CD4-positive, alpha-beta T cell treated with Interleukin-6 at 100 ng/mL for 8 hours (primary cell): ENCODE measurements around the gene MECR.
"Not testable (repeated sequence)": the region's sequence is repeated elsewhere in the genome, so short reads cannot be mapped to it uniquely, and the experiment has no call there.

Experiments
- DNase-seq: peaks from one replicate; pipeline ENCODE4 v3.0.0-alpha.2; 2020; ENCODE audit warnings: mixed read lengths, low spot score

MECR gene

DNA sequence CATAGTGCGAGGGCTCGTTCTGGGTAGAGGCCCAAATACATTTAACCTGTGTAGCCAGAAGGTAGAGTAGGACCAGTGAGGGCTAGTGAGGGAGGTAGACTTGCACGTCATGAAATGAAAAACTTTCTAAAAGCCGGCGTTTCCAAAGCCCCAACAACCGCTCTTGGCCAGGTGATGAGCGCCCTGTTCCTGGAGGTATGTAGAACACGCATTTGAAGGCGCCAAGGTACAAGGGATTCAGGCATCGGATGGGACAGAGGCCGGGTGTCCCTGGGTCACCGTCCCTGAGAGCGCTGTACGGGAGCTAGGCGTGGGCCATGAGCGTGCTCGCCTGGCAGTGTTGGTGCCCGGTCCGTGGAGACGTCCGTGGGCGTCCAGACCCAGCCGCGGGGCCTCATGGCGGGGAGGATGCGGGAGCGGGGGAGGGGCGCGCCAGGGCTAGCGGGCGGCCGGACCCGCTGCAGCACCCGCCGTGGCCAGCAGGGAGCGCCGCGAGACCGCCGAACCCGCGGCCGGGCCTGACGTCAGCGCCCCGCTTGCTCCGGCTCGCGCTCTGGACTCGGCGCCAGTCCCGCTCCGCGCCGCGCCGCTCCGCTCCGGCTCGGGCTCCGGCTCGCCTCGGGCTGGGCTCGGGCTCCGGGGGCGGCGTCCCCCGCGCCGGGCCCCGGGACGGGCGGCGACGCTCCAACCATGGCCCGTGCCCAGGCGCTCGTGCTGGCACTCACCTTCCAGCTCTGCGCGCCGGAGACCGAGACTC lies 5.4 kb upstream of the MECR start, which contains the start of gene PTPRU:
Gene PTPRU (plus strand): TSS at position 568 of the 757 bp plus-strand sequence. CDS start 123 bp downstream, at position 691.
- peak; percentile 71 for DNase-seq

DNA sequence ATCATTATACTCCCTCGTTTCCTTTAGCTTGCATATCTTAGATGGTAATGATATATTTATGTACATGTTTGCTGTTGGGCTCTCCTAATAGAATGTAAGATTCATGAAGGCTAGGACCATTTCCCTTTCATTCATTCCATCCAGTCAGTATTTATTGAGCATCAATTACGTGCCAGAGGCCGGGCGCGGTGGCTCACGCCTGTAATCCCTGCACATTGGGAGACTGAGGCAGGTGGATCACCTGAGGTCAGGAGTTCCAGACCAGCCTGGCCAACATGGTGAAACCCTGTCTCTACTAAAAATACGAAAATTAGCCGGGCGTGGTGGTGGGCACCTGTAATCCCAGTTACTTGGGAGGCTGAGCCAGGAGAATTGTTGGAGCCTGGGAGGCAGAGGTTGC lies 4.1 kb upstream of the MECR start:
- DNase-seq, result not testable (repeated sequence)

DNA sequence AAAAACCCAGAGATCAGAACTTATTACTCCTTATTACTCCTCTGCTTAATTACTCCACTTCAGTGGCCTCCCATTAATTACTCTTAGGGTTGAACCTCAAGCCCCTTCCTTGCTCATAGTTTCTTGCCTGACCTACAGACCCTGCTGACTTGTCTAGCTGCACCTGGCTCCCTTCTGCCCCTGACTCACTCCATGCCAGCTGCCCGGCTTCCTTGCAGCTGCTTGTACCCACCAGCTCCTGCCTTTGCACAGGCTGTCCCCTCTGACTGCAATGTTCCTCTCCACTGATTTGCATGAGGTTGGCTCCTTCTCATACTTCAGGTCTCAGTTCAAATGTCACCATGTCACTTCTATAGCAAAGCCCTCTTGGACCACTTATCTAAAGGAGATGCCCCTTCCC lies 3.7 kb upstream of the MECR start:
- DNase-seq, result no peak

DNA sequence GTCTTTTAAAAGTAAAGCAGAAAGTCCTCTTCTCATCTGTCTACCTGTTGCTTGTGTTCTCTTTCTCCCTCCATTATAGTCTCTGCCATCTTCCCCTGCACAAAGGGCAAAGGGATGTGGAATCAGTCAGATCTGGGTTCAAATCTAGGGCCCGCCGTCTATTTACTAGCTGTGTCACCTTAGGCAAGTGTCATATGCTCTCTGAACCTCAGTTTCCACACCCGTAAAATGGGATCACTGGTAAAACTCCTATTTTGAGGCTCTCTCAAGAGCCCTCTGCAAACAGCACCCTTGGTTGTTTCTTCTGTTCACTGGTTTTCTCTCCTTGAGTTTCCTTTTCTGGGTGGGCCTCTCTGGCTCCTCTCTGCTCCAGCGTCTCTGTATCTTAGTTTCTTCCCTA lies 3.0 kb upstream of the MECR start:
- no peak for DNase-seq

DNA sequence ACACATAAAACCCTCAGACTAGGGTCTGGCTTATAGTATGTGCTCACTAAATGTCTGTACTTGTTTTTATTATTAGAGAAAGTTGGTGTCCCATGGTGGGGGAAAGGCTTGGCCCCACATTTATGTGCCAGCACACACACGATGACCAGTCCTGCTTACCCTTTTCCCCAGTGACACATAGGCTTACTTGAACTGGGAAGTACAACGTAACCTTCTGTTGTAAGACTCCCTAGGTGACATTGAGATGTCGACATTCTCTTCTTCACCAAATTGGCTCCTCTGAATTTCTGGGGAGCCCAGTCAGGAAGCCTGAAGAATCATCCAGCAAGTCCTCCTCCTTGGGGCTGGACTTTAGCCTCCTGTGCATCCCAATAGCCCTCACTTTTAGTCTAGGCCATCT lies 1.7 kb upstream of the MECR start:
- no peak for DNase-seq

DNA sequence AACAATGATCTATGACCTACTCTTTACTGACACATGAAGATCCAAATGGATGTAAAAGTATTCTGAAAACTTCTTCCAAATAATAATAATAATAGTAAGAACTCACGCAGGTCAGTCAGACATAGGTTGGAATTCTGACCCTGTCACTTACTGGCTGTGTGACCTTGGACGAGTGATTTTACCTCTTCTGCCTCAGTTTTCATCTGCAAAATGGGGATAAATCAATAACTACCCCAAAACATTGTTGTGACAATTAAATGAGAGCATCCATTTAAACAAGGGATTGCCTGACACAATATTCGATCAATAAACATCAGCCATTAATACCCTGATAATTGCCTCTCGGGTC lies 556 bp downstream of the MECR start:
- DNase-seq, result no peak

DNA sequence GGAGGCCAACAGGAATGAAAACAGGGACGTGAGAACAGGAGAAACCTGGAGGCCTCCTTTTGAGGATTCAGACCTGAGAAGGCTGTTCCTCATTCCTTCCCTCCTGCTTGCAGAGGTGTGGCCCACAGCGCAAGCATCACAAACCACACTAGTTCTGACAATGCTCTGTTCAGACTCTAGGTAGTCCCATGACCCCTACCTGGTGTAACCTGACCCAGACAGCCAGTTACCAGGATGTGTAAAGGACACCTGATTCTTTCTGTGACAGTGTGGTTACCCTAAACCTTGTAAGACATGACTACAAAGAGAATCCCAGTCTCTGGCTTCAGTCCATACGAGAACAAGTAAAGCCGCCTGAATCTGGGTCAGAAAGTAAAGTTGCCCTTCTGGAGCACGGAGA lies 3.2 kb downstream of the MECR start:
- DNase-seq, result no peak

DNA sequence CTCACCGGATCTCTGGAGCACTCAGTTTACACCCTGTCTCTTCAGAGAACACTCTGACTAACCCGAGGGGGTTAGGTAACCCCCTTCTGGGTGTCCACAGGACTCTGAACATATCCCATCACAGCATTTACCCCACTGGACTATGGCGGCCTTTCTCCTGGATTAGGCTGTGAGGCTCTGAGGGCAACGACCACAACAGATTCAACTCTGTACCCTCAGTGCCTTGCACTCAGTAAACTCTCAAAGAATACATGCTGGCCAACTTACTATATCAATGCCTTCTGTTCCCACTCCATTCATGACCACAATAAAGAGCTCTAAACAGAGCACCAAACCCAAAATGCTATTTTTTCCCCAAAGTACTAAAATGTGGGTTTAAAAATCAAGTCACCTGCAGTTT lies 5.4 kb downstream of the MECR start:
- DNase-seq, result no peak

DNA sequence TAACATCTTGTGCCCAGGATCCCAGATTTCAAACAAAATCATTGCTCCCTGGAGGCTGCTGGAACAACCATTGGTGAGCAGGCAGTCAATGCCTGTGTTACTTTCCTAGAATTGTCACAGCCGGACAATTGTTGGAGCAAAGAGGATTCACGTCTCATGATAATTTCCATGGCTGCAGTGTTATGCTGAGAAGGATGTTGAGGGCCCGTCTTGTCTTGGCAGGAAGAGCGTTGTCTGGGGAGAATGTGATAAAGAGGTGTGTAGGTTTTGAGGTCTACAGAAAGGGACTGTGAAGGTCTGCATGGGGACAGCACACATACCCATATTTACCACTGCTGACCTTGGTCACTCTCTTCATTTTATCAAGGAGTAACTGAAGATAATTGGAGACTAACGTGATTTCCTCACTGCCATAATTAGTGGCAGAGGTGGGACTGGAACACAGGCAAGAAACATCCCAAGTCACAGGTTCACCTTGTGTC lies 6.3 kb downstream of the MECR start:
- DNase-seq, result no peak

DNA sequence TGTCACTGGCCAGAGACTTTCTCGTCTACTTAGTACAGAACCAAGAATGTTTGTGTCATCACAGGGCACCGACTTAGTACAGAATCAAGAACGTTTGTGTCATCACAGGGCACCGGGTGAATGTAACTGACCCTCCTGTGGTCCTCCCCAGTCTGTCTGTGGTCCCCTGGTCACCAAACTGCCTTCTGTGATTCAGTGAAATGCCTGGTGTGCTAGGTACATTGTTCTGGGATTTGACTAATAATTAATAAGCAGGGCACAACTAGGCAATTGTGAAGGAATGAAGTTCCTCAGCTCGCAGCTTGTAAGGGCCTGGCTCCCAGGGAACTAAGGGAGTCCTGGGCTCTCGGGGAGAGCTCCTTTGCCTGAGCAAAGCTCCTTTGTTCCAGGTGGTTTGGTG lies 7.2 kb downstream of the MECR start:
- no peak for DNase-seq

DNA sequence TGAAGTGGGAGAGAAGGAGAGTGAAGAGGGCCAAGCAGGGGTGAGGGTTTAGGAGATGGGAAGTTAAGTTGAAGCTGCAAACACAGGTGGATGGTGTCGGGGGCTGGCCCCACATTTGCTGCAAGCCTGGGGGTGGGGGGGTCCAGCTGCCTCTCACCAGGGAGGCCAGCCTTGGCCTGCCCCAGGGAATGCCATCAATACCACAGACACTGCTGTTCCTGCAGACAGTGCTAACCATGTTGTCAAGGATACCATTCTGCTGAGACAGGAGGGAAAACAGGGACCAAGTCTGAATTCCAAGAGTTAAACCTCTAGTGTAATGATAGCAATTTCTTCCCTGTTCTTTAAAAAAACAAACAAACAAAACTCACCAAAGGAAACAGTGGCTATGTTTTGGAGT lies 8.0 kb downstream of the MECR start:
- no peak for DNase-seq

DNA sequence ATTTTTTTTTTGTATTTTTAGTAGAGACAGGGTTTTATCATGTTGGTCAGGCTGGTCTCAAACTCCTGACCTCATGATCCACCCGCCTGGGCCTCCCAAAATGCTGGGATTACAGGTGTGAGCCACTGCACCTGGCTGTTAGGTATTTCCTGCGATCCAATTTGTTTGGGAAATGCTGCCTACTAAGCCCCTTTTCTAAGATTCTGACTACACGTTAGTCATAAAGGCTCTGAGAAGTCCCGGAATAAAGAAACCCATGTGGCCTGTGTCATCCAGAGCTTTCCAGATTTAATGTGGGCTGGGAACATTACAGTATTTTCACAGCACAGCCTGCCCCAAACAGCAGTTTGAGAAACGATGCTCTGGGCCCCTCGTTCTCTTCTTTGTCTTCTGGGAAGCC lies 8.5 kb downstream of the MECR start:
- not testable (repeated sequence) for DNase-seq

DNA sequence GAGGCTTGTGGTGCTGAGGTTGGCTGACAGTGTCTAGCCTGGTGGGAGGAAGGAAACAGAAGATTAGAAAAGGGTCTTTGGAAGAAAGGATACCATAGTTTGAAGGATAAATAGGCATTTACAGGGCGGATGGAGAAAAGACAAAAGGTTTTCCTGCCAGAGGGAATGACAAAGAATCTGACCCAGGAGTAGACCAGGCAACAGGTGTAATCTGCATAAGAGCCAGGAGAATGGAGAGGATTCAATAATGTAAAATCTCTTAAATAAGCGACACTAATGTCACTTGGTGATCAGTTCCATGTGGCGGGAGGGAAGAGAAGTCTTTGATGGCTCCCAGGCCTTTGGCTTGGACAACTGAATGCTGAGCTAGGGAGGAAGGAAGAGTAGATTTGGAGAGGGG lies 9.4 kb downstream of the MECR start:
- DNase-seq, result no peak

DNA sequence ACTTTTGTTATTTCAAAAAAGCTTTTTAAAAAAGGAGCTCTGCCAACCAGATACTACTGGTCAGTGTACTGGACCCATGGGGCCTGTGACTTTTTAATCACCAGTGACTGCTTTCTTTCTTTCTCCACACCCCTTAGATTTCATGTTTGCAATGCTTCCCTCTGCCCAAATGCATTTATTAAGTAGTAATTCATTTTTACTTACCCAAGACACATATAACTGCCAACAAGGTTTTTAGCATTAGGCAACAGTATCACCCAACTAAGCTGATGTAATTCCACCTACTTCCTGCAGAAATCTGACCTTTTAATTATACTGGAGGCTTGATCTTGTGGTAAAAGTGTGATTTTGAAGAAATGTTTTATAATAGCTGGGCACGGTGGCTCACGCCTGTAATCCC lies 12.5 kb downstream of the MECR start:
- DNase-seq, result no peak

DNA sequence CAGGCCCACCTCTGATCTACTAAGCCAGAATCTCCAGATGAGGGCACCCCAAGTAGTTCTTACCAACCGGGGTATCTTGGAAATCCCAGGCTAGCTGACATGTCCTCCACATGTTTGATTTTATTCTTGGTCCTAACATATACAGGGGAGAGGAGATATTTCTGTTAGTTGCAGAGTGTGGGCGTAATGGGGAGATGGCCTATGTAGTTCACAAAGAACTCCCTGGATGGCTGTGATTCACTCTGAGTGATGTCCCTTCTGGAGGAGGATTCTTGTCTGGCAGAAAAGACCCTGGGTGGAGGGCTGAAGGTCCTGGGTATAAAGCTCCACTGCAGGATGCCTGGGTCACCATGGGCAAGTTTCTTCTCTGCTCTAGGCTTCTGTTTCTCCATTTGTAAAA lies 13.1 kb downstream of the MECR start:
- DNase-seq, result no peak

DNA sequence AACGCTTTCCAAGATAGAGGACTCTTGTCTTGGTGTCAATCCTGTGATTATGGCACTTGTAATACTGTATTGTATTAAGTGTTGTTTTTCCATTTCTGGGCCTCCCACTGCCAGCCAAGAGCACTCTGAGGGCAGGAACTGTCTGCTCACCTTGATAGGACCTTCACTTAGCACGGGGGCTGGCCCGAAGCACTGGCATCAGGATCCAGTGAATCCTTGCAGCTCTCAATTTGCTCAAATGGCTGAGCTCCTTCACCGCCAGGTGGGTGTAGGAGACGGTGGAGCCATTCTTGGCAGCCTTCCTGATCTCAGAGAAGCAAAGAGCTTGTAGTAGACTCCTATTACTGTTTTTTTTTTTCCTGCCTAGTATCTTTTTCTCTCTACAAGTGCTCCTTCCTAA lies 17.7 kb downstream of the MECR start:
- DNase-seq, result no peak

DNA sequence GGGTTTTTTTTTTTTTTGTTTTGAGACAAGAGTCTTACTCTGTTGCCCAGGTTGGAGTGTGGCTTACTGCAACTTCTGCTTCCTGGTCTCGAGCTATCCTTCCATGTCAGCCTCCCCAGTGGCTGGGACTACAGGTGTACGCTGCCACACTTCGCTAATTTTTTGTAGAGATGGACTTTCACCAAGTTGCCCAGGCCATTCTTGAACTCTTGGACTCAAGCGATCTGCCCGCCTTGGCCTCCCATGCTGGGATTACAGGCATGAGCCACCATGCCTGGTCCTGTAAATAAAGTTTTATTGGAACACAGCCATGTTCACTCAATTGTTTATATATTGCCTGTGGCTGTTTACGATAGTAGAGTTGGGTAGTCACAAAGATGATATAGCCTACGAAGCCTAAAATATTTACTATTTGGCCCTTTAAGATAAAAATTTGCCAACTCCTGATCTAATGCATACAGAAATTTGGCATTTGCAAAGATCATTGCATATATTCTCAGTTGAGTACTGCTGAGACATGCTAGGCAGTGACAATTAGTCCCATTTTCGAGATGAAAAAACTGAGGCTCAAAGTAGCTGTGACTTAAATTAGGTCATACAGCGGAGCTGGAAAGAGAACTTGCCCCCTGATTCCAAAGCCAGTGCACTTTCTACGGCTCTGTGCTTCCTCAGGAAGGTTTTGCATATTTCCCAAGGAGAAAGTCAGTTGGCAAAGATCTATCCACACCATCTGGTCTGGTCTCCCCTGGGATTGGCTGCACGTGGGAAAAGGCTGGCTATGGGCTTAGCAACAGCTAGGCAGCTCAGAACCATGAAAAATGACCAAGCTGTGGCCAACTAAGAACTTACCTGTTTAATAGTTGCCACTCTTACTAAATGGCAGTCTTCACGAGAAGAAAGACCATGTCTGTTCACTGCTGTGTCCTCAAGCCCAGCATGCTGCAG lies 19.4 kb downstream of the MECR start:
- DNase-seq, result no peak

DNA sequence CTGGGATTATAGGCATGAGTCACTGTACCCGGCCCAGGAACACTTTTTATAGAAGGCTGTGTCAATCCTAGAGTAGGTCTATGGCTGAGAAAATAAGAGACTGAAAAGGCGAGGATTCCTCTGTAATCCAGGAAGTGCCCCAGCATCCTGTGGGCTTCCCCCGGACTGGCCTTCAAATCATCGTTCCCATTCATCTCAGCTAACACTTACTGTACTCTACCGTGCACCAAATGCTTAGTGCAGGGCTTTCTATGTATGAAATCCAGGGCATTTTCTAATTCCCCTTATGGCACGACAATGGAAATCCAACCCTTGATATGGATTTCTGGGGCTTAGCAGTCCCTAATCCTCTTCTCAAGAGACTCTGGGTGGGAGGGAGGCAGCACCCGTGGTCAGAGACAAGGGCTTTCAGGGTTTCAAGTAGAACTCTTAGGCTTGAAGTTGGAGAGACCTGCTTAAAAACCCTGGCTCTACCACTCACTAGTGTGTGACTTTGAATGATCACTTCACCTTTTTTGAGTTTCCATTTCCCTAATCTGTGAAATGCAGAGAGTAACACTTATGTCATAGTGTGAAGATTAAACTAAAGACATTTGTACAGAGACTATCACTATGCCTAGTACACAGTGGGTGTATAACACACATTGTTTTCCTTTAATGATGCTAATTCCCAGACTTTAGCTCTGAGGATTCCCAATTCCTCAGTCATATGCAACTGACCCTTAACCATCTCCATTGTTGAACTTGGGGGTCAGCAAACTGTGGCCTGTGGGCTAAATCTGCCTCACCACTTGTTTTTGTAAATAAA lies 20.3 kb downstream of the MECR start:
- no peak for DNase-seq

DNA sequence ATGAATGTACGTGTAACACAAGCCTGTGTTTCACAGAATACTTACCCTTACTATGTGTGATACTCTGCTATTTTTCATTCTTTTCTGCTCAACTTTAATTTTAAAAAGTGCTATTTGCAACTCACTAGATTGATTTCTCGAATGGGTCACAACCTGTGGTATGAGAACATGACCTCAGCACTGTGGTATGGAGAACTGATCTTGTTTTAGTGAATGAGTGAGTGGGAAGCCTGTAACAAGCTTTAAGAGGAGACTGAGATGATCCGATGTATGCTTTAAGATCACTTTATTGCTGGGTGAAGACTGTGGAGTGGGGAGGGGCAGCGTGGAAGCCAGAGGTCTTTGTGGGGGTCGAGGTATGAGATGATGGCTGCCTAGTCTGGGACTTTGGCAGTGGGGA lies 21.6 kb downstream of the MECR start:
- DNase-seq, result no peak

DNA sequence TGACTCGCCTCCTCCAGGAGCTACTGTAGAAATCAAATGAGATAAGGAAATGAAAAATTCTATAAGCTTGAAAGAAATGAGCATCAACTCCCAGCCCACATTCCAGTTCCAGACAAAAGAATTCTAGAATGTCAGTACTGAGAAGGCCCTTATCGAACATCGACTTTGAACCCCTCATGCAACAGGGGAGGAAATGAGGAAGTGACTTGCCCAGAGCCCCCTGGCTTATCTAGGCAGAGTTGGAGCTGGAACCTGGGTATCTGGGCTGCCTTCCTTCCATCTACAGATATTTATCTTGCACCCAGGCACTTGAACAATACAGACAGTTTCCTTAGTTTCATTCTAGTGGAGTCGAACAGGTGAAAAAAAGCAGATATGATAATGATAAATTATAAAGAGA lies 22.3 kb downstream of the MECR start:
- no peak for DNase-seq

DNA sequence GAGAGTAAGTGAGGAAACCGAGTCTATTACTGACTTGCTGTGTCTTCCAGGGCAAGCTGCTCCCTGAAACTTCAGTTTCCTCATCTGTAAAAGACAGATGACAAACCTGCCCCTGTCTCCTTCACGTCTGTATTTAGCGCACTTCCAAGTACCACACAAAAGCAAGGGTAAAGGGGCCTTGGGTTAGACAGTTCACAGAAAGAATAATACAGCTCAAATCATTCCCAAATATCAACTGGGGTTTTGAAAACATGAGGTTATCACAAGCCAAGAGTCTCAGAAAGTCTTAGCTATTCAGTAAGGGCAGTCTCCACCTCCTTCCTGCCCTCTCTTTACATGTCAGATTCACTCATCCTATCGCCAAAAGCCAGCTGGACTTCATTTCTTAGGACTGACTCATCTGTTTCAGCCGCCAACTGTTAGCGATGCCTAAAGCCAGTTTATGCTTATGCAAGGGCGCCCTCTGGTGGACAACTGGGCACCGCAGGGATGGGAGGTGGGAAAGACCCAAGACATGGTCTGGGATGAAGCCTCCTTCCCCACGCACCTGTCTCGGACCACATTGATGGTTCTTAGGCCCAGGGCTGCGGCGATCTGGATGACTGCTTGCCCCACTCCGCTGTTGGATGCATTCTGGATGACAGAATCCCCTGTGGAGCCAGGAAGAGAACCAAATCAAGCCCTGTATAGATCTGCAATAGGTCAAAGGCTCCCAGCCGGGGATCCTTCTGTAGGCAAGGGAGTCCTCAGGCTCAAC lies 28.0 kb downstream of the MECR start:
- peak; percentile 81 for DNase-seq

DNA sequence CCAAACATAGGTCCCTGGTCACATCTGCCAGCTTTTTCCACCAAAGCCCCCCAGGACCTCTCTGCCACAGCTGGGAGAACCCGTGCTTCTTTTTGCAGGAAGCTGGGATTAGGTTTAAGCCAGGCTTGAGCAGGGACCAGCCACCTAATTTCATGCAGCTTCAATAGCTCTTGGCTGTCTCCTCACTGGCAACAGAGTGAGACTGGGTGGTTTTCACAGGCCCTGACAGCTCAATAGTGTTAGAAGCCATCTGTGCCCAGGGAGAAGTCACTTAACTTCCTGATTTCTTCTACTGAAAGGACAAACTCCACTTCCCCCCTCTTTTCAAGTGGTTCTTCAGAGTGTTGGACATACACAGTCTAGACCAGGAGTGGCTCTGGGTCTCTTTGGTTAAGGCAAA lies 28.7 kb downstream of the MECR start:
- DNase-seq, result no peak
